ENCODE measurements around the gene ZSWIM9. TPM values are rescaled to one million over a fixed set of nuclear protein-coding genes. Genes with fewer than 3 reads are reported as not detected.

The ZSWIM9 gene
- total RNA-seq, 4 donors from 2014 or later, result 1.6 to 8.4 (median 2.8) TPM

- intact Hi-C loops (cut with DNase I; ENCODE audit: low total_unique reads), result no loop called here
- TF ChIP-seq CTCF (IDR thresholded peaks at IDR 0.05 in 4 of 5, conservative IDR thresholded peaks at IDR 0.05 in 1 of 5) (no peak), POLR2A (IDR thresholded peaks at IDR 0.05) (no peak)
These were observed 12.9 kb downstream of the ZSWIM9 start for GRCh38 chr19:48183356-48183755.

GRCh38 chr19:48186015-48186414 is 15.5 kb downstream of the ZSWIM9 start:
- no peak for DNase-seq
- no peak for ATAC-seq
- no peak for TF ChIP-seq CTCF (IDR thresholded peaks at IDR 0.05 in 4 of 5, conservative IDR thresholded peaks at IDR 0.05 in 1 of 5)
- no peak for TF ChIP-seq POLR2A (IDR thresholded peaks at IDR 0.05)
- Histone ChIP-seq H3K4me3 (no peak overlapping the region), H3K36me3 (no peaks in the 10 kb centered on the region), H3K27ac (no peak overlapping the region), H3K9me3 (no peaks in the 10 kb centered on the region), H3K4me1 (no peaks in the 10 kb centered on the region), H3K27me3 (no peaks in the 10 kb centered on the region)
- intact Hi-C loops (cut with DNase I; ENCODE audit: low total_unique reads), result no loop called here
- in situ Hi-C loops (cut with MboI; ENCODE audit: low sequenced_read_pairs in 4 of 4), result no loop called here

More at GRCh38 chr19:48183356-48183755, 12.9 kb downstream of the ZSWIM9 start:
- Histone ChIP-seq H3K9me3 (no peaks in the 10 kb centered on the region), H3K27me3 (no peaks in the 10 kb centered on the region), H3K4me1 (no peaks in the 10 kb centered on the region), H3K27ac (no peak overlapping the region), H3K4me3 (no peak overlapping the region), H3K36me3 (no peaks in the 10 kb centered on the region)
- in situ Hi-C loops (cut with MboI; ENCODE audit: low sequenced_read_pairs in 4 of 4), result no loop called here
- no peak for DNase-seq
- no peak for ATAC-seq

- Histone ChIP-seq H3K4me1 (no peaks in the 10 kb centered on the region), H3K27ac (no peak overlapping the region), H3K4me3 (no peak overlapping the region), H3K27me3 (no peaks in the 10 kb centered on the region), H3K9me3 (no peaks in the 10 kb centered on the region), H3K36me3 (no peaks in the 10 kb centered on the region)
- ATAC-seq (no peak), DNase-seq (no peak)
- TF ChIP-seq CTCF (IDR thresholded peaks at IDR 0.05 in 4 of 5, conservative IDR thresholded peaks at IDR 0.05 in 1 of 5), result no peak
- TF ChIP-seq POLR2A (IDR thresholded peaks at IDR 0.05), result no peak
- in situ Hi-C loops (cut with MboI; ENCODE audit: low sequenced_read_pairs in 4 of 4), result no loop called here
- intact Hi-C loops (cut with DNase I; ENCODE audit: low total_unique reads), result no loop called here
These were observed 16.1 kb downstream of the ZSWIM9 start for GRCh38 chr19:48186541-48186991.

- Histone ChIP-seq H3K4me1 (no peaks in the 10 kb centered on the region), H3K27ac (no peak overlapping the region), H3K36me3 (no peaks in the 10 kb centered on the region), H3K27me3 (no peaks in the 10 kb centered on the region), H3K9me3 (no peaks in the 10 kb centered on the region), H3K4me3 (no peak overlapping the region)
- DNase-seq (no peak), ATAC-seq (no peak)
- in situ Hi-C loops (cut with MboI; ENCODE audit: low sequenced_read_pairs in 4 of 4) (no loop called here), intact Hi-C loops (cut with DNase I; ENCODE audit: low total_unique reads) (no loop called here)
- no peak for TF ChIP-seq POLR2A (IDR thresholded peaks at IDR 0.05)
These were observed 19.9 kb downstream of the ZSWIM9 start for GRCh38 chr19:48190288-48190884.

GRCh38 chr19:48190885-48191284 is 20.4 kb downstream of the ZSWIM9 start:
- Histone ChIP-seq H3K27me3 (no peaks in the 10 kb centered on the region), H3K4me1 (no peaks in the 10 kb centered on the region), H3K9me3 (no peaks in the 10 kb centered on the region), H3K4me3 (no peak overlapping the region), H3K27ac (no peak overlapping the region), H3K36me3 (no peaks in the 10 kb centered on the region)
- no peak for TF ChIP-seq CTCF (IDR thresholded peaks at IDR 0.05 in 4 of 5, conservative IDR thresholded peaks at IDR 0.05 in 1 of 5)
- TF ChIP-seq POLR2A (IDR thresholded peaks at IDR 0.05), result no peak
- in situ Hi-C loops (cut with MboI; ENCODE audit: low sequenced_read_pairs in 4 of 4), result no loop called here
- no peak for DNase-seq
- ATAC-seq, result no peak
- intact Hi-C loops (cut with DNase I; ENCODE audit: low total_unique reads), result no loop called here
